ENCODE data around the gene SOS2.
"Not testable (repeated sequence)": the region's sequence is repeated elsewhere in the genome, so short reads cannot be mapped to it uniquely, and the experiment has no call there.

SOS2 gene

GRCh38 chr14:50228313-50228712 lies 3.1 kb downstream of the SOS2 start:
- in situ Hi-C loops (cut with MboI; ENCODE audit: low sequenced_read_pairs), result no loop called here

GRCh38 chr14:50225974-50226297 lies 5.4 kb downstream of the SOS2 start:
- in situ Hi-C loops (cut with MboI; ENCODE audit: low sequenced_read_pairs), result no loop called here

- in situ Hi-C loops (cut with MboI; ENCODE audit: low sequenced_read_pairs), result no loop called here
Observed at GRCh38 chr14:50225067-50225973, 6.1 kb downstream of the SOS2 start.

- in situ Hi-C loops (cut with MboI; ENCODE audit: low sequenced_read_pairs), result no loop called here
Observed at GRCh38 chr14:50222055-50222613, 9.2 kb downstream of the SOS2 start.

DNA sequence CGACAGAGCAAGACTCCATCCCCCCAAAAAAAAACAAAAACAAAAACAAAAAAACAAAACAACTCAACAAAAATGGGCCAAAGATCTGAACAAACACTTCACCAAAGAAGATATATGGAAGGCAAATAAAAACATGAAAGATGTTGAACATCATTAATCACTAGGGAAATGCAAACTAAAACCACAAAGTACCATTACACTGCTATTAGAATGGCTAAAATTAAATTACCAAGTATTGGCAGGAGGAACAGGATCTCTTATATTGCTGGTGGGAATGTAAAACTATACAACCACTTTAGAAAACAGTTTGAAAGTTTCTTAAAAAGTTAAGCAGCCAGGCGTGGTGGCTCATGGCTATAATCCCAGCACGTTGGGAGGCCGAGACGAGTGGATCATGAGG lies 12.9 kb downstream of the SOS2 start:
- in situ Hi-C loops (cut with MboI; ENCODE audit: low sequenced_read_pairs), result no loop called here

- in situ Hi-C loops (cut with MboI; ENCODE audit: low sequenced_read_pairs), result no loop called here
Observed at GRCh38 chr14:50215416-50215815, 16.0 kb downstream of the SOS2 start.

GRCh38 chr14:50213795-50214194 lies 17.6 kb downstream of the SOS2 start:
- in situ Hi-C loops (cut with MboI; ENCODE audit: low sequenced_read_pairs), result no loop called here

DNA sequence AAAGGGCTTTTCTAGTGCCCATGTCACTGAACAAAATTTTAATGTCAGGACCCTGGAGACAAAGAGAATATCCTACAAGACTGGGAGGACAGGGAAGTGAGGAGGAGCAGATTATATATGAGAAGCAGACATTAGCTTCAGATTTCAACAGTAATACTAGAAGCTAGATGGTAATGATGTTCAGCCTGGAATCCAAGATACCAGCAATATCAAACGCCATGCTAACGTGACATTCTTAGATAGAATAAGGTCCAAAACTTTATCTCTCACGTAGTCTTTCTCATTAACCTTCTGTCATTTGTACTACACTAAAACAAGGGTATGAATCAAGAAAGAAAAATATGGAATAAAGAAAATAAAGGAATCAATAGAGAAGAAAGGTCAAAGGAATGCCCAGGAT lies 18.7 kb downstream of the SOS2 start:
- in situ Hi-C loops (cut with MboI; ENCODE audit: low sequenced_read_pairs), result no loop called here

DNA sequence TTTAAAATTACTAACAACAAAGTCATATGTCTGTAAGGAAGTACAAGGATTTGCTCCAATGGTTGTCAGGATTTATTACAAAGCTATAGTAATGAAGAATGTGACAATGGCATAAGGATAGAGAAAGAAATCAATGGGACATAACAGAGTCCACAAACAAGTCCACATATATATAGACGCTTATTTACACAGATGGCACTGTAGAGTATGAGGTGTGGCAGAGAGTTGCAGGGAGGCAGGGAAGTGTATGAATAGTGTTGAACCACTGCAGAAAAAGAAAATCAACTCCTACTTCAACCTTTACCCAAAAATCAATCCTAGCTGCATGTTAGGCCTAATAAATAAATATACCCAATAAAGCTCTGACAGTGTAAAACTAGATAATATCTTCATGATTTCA lies 21.3 kb downstream of the SOS2 start:
- in situ Hi-C loops (cut with MboI; ENCODE audit: low sequenced_read_pairs), result no loop called here

GRCh38 chr14:50198499-50198898 lies 32.9 kb downstream of the SOS2 start:
- in situ Hi-C loops (cut with MboI; ENCODE audit: low sequenced_read_pairs), result no loop called here

DNA sequence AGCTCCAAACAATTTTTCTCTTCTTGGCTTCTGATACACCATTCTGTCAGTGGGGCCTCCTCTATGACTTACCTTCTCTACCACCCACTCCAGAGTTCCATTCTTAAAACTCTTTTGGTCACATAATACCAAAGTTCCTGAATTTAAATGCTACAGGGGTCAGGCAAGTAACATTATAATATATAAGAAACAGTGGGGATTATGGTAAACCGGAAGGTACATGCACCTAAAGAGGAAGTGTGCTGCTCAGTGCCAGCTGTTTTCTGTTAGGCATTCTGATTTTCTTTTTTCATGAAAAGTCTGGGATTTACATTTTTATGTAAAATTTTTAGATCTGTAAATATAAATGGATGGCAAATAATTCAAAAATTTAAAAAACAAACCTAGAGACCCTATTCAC lies 39.9 kb downstream of the SOS2 start:
- in situ Hi-C loops (cut with MboI; ENCODE audit: low sequenced_read_pairs), result no loop called here

DNA sequence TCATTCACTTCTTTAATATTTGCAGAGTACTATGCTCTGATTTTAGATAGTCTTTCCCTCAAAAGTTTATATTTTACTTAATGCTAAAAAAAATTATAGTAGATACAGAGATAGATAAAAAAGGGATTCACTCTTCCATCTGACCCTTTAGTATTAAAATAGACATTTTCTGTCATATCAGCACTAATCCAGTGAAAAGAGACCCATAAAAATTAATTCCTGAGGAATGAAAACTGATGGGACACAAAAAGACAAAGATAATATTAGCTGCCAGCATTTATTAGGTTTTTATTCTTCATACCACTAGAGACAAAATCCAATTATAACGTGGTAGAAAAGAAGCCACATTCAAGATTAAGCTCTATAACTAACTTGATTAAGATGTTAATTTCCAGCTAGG lies 45.3 kb downstream of the SOS2 start:
- in situ Hi-C loops (cut with MboI; ENCODE audit: low sequenced_read_pairs), result no loop called here

DNA sequence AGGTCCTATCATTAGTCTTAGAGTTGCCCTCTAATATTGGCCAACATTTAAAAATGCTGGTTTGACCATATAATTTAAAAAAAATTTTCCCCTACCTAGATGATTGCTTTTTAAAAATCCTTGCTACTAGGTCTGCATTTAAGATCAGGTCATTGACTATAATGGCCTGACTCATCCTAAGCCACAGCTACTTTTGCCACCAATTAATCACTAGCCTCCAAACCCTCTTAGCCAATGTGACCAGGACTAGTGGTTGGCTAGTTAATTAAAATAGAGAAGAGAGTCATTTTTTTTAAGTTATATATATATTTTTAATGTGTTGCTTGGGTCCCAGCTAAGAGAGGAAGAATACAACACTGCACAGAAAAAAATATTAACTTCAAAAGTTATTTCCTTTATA lies 57.5 kb downstream of the SOS2 start:
- in situ Hi-C loops (cut with MboI; ENCODE audit: low sequenced_read_pairs), result no loop called here

- in situ Hi-C loops (cut with MboI; ENCODE audit: low sequenced_read_pairs), result no loop called here
Observed at GRCh38 chr14:50171895-50172294, 59.5 kb downstream of the SOS2 start.

DNA sequence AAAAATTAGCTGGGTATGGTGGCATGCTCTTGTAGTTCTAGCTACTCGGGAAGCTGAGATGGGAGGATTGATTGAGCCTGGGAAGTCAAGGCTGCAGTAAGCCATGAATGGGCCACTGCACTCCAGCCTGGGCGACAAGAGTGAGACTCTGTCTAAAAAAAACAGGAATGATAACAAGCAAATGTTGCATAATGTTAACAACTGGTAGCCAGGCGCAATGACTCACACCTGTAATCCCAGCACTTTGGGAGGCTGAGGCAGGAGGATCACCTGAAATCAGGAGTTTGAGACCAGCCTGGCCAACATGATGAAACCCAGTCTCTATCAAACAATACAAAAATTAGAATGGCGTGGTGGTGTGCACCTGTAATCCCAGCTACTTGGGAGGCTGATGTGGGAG lies 64.0 kb downstream of the SOS2 start:
- in situ Hi-C loops (cut with MboI; ENCODE audit: low sequenced_read_pairs), result not testable (repeated sequence)

DNA sequence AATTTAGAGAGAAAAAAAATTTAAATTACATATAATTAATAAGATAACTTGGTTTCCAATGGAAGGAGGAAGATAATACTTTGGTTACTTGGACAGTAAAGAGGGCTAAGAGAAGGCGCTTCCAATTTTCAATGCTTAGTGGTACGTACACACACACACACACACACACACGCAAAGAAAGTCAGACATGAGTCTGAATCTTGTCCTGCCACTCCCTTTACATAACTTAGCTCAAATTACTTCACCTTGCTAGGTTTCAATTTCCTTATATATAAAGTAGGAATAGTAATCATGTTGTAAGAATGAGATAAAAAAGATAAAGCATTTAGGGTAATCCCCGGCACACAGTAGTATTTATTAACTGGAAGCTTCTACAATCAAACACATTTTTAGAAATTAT lies 75.3 kb downstream of the SOS2 start:
- in situ Hi-C loops (cut with MboI; ENCODE audit: low sequenced_read_pairs), result no loop called here

DNA sequence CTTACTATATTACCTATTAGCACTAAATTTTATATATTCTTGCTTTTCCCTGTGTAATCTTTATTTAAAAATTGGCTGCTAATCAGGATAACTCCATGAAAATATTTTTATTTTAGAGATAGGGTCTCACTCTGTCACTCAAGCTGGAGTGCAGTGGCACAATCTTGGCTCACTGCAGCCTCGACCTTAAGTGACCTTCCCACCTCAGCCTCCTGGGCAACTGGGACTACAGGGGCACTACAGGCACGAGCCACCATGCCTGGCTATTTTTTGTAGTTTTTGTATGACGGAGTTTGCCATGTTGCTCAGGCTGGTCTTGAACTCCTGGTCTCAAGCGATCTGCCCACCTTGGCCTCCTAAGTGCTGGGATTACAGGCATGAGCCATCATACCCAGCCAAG lies 82.6 kb downstream of the SOS2 start:
- in situ Hi-C loops (cut with MboI; ENCODE audit: low sequenced_read_pairs), result no loop called here

DNA sequence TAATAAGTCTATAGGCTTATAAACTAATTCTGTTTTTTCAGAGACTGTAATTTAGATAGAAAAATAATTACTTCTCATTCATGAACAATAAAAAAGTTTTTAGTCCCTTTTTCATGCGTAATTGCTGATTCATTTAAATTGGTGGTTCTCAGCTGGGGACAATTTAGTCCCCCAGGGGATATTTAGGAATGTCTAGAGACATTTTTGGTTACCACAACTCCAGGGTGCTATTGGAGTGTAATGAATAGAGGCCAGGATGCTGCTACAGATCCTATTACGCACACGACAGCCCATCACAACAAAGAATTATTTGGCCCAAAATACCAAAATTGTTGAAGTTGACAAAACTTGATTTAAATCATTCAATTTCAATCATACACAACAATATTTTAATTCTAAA lies 92.2 kb downstream of the SOS2 start:
- in situ Hi-C loops (cut with MboI; ENCODE audit: low sequenced_read_pairs), result no loop called here

GRCh38 chr14:50127802-50128201 lies 103.6 kb downstream of the SOS2 start:
- in situ Hi-C loops (cut with MboI; ENCODE audit: low sequenced_read_pairs), result no loop called here

DNA sequence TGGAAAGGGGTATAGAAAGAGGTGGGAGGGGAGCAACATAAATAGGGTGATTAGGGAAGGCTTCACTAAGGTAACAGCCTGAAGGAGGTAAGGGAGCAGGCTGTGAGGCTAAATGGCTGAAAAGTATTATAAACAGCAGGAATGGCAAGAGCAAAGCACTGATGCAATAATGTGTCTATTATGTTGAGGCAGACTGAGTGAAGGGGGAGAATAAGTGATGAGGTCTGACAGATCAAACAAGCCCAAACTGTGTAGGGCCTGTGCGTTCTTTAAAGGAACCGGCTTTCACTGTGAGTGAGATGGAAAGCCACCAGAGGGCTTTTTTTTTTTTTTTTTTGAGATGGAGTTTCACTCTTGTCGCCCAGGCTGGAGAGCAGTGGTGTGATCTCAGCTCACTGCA lies 108.3 kb downstream of the SOS2 start:
- in situ Hi-C loops (cut with MboI; ENCODE audit: low sequenced_read_pairs), result no loop called here

GRCh38 chr14:50122291-50122690 lies 109.1 kb downstream of the SOS2 start:
- in situ Hi-C loops (cut with MboI; ENCODE audit: low sequenced_read_pairs), result no loop called here

DNA sequence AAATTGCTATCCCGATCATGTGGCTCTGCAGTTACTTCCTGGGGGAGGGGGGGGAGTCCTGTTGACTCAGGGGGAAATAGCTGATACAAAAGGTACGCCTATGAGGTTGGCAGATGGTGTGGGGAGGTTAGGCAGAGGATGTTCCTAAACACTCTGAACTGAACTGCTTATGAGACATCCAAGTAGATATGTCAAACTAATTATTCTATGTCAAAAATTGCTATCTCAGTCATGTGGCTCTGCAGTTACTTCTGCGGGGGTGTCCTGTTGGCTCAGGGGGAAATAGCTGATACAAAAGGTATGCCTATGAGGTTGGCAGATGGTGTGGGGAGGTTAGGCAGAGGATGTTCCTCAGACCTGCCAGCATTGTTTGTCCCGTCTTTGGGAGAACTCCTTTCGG lies 109.9 kb downstream of the SOS2 start:
- in situ Hi-C loops (cut with MboI; ENCODE audit: low sequenced_read_pairs), result no loop called here

DNA sequence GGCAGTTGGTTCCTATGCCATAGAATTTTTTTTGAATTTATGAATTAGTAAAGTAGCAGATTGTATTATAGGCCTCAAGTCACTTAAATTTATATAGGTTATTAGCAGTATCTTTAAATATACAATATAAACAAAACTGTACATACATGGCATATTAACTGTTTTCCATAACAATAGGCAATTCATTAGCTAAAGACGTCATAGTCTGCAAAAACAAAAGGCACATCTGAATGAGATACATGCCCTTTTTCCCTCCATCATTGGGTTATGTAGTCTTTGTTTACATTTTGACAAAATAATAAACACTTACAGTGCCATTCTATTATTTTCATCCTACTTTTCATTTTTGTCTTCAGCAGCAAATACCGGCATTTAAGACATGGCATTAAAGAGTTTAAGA lies 113.9 kb downstream of the SOS2 start:
- in situ Hi-C loops (cut with MboI; ENCODE audit: low sequenced_read_pairs), result no loop called here

Measured in HL-60/S4 treated with retinoic acid at 250 ng/mL for 4 days and 3 days (cell line).